GM18867 (cell line): ENCODE data around the gene SYTL3.
A peak's percentile ranks its signal among the peaks of the same experiment; 100 is the strongest.

Experiments
- ATAC-seq: cut with Tn5 transposase; IDR thresholded peaks from one replicate; pipeline ENCODE4 v1.9.1; 2021; ENCODE audit warnings: mild to moderate bottlenecking, moderate library complexity; ENCODE audit not compliant: unreplicated experiment

SYTL3 gene

DNA sequence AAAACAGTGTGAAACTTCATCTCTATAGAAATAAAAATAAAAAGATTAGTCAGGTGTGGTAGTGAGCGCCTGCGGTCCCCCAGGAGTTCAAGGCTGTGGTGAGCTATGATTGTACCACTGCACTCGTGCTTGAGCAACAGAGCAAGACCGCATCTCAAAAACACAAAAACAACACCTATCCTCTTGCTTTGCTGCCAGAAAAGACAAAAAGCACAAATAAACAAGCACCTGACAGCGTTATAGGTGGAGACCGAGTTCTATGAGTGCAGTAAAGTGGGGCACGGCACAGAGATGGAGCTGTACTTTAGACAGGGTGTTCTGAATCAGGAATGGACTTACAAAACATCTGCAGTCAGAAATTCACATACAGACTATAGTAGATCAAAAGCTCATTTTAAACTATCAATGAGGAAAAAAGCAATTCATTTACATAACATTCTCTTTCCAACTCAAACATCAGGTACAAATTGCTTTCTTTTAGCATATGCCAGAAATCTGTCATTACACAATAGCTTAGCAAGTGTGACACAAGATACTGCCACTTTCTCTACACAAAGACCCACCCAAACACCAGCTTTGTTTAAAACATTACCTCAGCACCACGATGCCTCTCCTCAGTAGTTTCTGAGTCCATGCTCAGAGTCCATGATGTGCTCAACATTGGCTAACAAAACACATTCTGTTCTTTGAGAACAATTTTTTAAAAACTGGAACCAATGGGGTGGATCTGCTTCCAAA is 159.3 kb downstream of the SYTL3 start:
- ATAC-seq, result peak; percentile 75

DNA sequence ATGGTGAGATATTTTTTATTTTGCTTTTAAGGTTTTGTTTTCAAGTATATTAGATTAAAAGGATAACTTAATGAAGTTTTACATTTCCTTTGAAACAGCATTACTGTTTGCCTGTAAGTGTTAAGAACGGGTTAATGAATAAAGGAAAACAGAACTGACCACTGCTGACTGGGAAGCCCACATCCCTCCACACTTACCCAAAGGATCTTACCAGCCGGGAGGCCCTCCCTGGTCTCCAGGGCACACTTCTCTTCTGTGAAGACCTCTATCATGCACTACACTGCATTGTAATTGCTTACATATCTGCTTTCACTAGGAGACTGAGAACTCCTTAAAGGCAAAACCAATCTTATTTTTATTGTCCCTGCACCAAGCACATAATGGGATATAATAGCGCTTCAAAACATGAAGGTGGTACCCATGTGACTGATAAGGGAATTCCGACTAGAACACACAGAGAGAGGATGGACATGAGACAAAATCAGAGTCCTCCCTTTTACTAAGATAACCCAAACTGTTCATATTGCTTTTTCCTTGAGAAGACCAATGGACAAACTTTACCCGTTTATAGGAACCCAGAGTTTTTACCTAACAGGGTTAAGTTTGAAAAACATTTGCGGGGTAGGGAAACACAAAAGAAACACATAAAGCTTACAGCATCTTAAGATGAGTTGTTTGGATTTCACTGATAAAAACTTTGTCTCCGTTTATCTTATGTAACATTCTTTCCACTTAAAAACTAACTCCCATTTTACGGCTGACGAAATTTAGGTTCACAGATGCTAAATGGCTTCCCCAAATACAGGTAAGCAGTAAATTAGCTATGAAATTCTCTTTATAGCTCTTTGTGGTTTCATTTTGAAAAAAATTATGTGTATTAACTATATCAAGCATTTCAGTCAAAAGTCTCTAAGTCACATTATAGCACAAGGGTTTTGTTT is 160.6 kb downstream of the SYTL3 start:
- ATAC-seq, result no peak

DNA sequence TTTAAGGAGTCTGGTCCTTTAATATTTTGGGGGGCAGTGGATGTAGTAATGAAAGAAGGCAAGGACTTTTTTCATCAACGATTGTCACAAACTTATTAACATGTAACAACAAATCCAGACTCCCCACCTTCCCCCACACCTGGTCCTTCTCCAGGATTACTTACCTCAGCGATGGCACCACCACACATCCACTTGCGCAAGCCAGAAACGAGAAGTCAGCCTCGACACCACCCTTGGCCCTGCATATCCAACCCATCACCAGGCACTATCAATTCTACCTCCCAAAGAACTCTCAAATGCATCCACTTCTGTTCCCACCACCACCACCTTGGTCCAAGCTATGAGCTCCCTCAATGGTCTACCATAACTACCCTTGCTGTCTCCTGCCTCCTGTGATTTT is 162.8 kb downstream of the SYTL3 start:
- ATAC-seq, result no peak

DNA sequence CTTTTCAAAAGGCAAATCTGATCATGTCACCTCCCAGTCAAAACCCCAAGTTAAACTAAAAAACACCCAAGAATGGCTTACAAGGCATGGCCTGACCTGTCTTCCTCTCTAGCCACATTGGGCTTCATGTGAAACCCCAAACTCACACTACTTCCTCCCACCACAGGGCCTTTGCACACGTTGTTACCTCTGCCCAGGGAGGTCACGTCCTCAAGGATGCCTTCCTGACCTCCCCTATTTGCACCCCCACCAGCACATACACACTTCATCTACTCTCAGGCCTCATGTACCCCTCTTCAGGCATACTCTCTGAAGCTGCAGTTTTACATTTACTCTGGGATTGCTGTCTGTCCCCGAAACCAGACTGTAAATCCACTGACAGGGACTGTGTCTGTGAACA is 163.2 kb downstream of the SYTL3 start:
- ATAC-seq, result no peak
